ENCODE measurements around the gene SLC45A2.

GRCh38 chr5:33903118-33903517 lies 81.4 kb downstream of the SLC45A2 start:
- TF ChIP-seq POLR2AphosphoS5 (IDR thresholded peaks at IDR 0.05; ENCODE audit: low read depth, low read length) (no peak), REST (IDR thresholded peaks at IDR 0.05; ENCODE audit: insufficient read depth in 1 of 2, low read depth in 2 of 2, low read length in 2 of 2) (no peak), FOXP2 (optimal IDR thresholded peaks at IDR 0.05; ENCODE audit: borderline replicate concordance, extremely low read depth, extremely low read length, insufficient read depth) (no peak), TAF1 (IDR thresholded peaks at IDR 0.05; ENCODE audit: borderline replicate concordance, insufficient read depth, low read length) (no peak)
